ENCODE measurements around the gene GPR171. TPM values are rescaled to one million over a fixed set of nuclear protein-coding genes. Genes with fewer than 3 reads are reported as not detected.

The GPR171 gene
- total and polyA plus RNA-seq, 2 donors (not counting 1 experiment from before 2014, with no cell fraction given): not detected

DNA sequence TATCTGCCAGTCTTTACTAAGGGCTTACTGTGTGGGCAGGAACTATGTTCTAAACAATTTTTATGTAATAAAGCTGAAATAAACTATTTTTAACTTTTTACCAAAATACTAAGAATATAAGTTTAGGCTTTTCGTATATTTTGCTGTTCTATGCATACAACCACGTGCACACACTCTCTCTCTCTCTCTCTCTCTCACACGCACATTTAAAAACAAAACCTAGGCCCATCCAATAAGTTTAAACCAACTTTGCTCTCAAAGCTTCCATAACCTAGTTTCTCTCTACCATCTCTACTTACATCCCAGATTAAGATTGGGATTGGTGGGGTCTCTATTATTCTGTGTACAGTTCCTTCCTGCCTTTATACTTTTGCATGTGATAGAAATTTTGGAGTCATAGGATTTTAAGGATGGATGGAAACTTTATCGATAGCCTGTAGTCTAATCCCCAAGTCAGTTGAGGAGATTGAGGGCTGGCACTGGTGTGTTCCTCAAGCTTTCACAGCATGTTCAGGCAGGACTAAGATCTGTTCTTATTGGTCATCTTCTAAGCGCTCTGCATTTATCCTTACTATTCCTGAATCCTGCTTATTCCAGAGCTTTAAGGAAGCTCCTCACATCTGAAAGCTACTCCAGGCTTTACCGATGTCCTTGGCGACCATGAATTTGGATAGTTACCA, 1.8 kb downstream of the GPR171 start:
- H3K79me2 ChIP-seq (ENCODE audit: control insufficient read depth, insufficient read depth, low read length): no peaks in the 10 kb centered on the region
- no peaks in the 10 kb centered on the region for H3K36me3 ChIP-seq (ENCODE audit: control insufficient read depth, insufficient read depth, low read length)
- no peak for DNase-seq (ENCODE audit: low read depth in 2 of 2)
- H3K27ac ChIP-seq (ENCODE audit: insufficient read depth, low read length): no peak overlapping the region
- no peaks in the 10 kb centered on the region for H3K9me3 ChIP-seq (ENCODE audit: control insufficient read depth, insufficient read depth, low read depth, low read length)
- H3K9ac ChIP-seq (ENCODE audit: insufficient read depth, low read length): no peak overlapping the region
- TF ChIP-seq, protein P1, sequence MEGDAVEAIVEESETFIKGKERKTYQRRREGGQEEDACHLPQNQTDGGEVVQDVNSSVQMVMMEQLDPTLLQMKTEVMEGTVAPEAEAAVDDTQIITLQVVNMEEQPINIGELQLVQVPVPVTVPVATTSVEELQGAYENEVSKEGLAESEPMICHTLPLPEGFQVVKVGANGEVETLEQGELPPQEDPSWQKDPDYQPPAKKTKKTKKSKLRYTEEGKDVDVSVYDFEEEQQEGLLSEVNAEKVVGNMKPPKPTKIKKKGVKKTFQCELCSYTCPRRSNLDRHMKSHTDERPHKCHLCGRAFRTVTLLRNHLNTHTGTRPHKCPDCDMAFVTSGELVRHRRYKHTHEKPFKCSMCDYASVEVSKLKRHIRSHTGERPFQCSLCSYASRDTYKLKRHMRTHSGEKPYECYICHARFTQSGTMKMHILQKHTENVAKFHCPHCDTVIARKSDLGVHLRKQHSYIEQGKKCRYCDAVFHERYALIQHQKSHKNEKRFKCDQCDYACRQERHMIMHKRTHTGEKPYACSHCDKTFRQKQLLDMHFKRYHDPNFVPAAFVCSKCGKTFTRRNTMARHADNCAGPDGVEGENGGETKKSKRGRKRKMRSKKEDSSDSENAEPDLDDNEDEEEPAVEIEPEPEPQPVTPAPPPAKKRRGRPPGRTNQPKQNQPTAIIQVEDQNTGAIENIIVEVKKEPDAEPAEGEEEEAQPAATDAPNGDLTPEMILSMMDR (conservative IDR thresholded peaks at IDR 0.05 in 1 of 2, IDR thresholded peaks at IDR 0.05 in 1 of 2; ENCODE audit: low read depth in 1 of 2, low read length in 2 of 2): no peak
- TF ChIP-seq EZH2 (IDR thresholded peaks at IDR 0.05; ENCODE audit: low read length, missing control alignments): no peak
- no peaks in the 10 kb centered on the region for H3K4me1 ChIP-seq (ENCODE audit: control insufficient read depth, extremely low read depth, insufficient read depth, low read length)
- H3K4me2 ChIP-seq (ENCODE audit: extremely low read depth, insufficient read depth, low read length): no peak overlapping the region
- no peaks in the 10 kb centered on the region for H3K27me3 ChIP-seq (ENCODE audit: control insufficient read depth, insufficient read depth, low read length)
- no peak overlapping the region for H3K4me3 ChIP-seq (replicated peaks in 1 of 4; ENCODE audit: control extremely low read depth in 1 of 4, insufficient read depth in 1 of 4, low read depth in 3 of 4, low read length in 4 of 4)
- H4K20me1 ChIP-seq (ENCODE audit: control insufficient read depth, extremely low read depth, insufficient read depth, low read length): no peaks in the 10 kb centered on the region
- H2AFZ ChIP-seq (ENCODE audit: low read length): no peak overlapping the region

DNA sequence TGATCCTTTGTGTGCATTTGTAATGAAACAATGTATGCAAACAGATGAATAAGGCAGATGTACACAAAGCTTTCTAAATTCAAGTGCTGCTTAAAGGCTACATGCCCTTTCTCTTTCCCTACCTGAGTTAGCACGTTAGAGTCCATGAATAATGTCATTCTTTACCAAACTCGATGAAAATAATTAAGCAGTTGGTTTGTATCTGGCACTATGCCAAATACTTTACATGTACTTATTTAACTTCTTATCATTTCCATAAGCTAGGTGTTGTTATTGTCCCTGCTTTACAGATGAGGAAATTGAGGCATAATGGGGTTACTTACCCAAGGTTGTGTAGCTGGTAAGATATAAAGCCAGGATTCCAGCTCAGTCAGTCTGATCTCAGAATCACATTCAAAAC, 2.4 kb downstream of the GPR171 start:
- Histone ChIP-seq H2AFZ (ENCODE audit: low read length) (no peak overlapping the region), H3K4me3 (replicated peaks in 1 of 4; ENCODE audit: control extremely low read depth in 1 of 4, insufficient read depth in 1 of 4, low read depth in 3 of 4, low read length in 4 of 4) (no peak overlapping the region), H4K20me1 (ENCODE audit: control insufficient read depth, extremely low read depth, insufficient read depth, low read length) (no peaks in the 10 kb centered on the region), H3K79me2 (ENCODE audit: control insufficient read depth, insufficient read depth, low read length) (no peaks in the 10 kb centered on the region), H3K27ac (ENCODE audit: insufficient read depth, low read length) (no peak overlapping the region), H3K9me3 (ENCODE audit: control insufficient read depth, insufficient read depth, low read depth, low read length) (no peaks in the 10 kb centered on the region), H3K36me3 (ENCODE audit: control insufficient read depth, insufficient read depth, low read length) (no peaks in the 10 kb centered on the region), H3K4me1 (ENCODE audit: control insufficient read depth, extremely low read depth, insufficient read depth, low read length) (no peaks in the 10 kb centered on the region), H3K27me3 (ENCODE audit: control insufficient read depth, insufficient read depth, low read length) (no peaks in the 10 kb centered on the region), H3K4me2 (ENCODE audit: extremely low read depth, insufficient read depth, low read length) (no peak overlapping the region), H3K9ac (ENCODE audit: insufficient read depth, low read length) (no peak overlapping the region)
- TF ChIP-seq EZH2 (IDR thresholded peaks at IDR 0.05; ENCODE audit: low read length, missing control alignments): no peak
- peak in 1 of 2 donors; percentile 17 for DNase-seq (ENCODE audit: low read depth in 2 of 2)

DNA sequence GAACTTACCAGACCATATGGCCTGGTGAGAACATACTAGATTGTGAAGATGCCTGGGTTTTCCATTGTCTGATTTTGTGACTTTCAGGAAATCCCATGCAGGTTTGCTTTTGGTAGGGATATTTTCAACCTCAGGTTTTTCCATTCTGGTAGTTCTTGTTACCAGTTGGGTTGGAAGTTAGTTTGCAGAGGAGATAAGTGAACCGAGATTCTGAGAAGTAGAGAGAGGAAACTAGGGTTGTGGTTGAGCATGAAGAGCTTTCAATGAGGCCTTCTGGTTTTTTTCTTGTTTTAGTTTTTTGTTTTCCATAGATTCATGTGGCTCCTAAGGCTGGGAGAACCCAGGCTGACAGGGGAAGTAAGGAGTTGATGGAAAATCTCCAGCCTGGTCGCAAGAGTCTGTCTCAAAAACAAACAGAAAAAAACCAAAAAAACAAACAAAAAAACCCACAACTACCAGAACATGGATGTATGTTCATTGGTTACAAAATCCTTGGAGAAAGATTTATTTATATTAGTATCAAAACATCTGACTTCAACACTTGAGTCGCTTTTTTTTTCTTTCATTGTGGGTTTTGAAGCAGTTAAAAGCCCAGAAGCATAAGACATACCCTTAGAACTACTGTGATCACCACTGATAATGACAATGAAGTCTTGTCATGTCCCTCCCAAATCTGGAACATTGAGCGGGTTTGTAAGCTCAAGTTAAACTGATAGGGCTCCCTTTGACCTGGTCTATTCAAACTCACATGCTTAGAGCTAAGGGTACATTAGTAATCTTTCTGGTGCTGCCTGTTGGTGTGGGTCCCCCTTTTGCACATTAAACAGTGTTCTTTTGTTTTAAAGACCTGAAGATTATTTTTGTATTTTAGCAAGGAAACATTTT, 3.2 kb downstream of the GPR171 start:
- Histone ChIP-seq H3K36me3 (ENCODE audit: control insufficient read depth, insufficient read depth, low read length) (no peaks in the 10 kb centered on the region), H3K9ac (ENCODE audit: insufficient read depth, low read length) (no peak overlapping the region), H3K9me3 (ENCODE audit: control insufficient read depth, insufficient read depth, low read depth, low read length) (no peaks in the 10 kb centered on the region), H4K20me1 (ENCODE audit: control insufficient read depth, extremely low read depth, insufficient read depth, low read length) (no peaks in the 10 kb centered on the region), H3K4me1 (ENCODE audit: control insufficient read depth, extremely low read depth, insufficient read depth, low read length) (no peaks in the 10 kb centered on the region), H3K79me2 (ENCODE audit: control insufficient read depth, insufficient read depth, low read length) (no peaks in the 10 kb centered on the region), H2AFZ (ENCODE audit: low read length) (no peak overlapping the region), H3K27ac (ENCODE audit: insufficient read depth, low read length) (no peak overlapping the region), H3K4me2 (ENCODE audit: extremely low read depth, insufficient read depth, low read length) (no peak overlapping the region), H3K27me3 (ENCODE audit: control insufficient read depth, insufficient read depth, low read length) (no peaks in the 10 kb centered on the region), H3K4me3 (replicated peaks in 1 of 4; ENCODE audit: control extremely low read depth in 1 of 4, insufficient read depth in 1 of 4, low read depth in 3 of 4, low read length in 4 of 4) (no peak overlapping the region)
- DNase-seq (ENCODE audit: low read depth in 2 of 2): peak in 1 of 2 donors; percentile 50
- no peak for TF ChIP-seq EZH2 (IDR thresholded peaks at IDR 0.05; ENCODE audit: low read length, missing control alignments)
- TF ChIP-seq, protein P1 (conservative IDR thresholded peaks at IDR 0.05 in 1 of 2, IDR thresholded peaks at IDR 0.05 in 1 of 2; ENCODE audit: low read depth in 1 of 2, low read length in 2 of 2): no peak

Measured in fibroblast of lung (primary cell).